Measurements from ENCODE around the gene PTPRB.

- TF ChIP-seq CTCF (IDR thresholded peaks at IDR 0.05; ENCODE audit: extremely low read depth in 1 of 2, insufficient read depth in 1 of 2, low read depth in 1 of 2, low read length in 2 of 2) (no peak), POLR2A (IDR thresholded peaks at IDR 0.05; ENCODE audit: low read depth, low read length) (no peak), JUN (IDR thresholded peaks at IDR 0.05; ENCODE audit: borderline replicate concordance, insufficient read depth, insufficient read length, low read depth) (no peak), MYC (IDR thresholded peaks at IDR 0.05; ENCODE audit: low read depth, low read length) (no peak), EZH2 (IDR thresholded peaks at IDR 0.05; ENCODE audit: borderline replicate concordance, low read depth, low read length, severe bottlenecking) (no peak), FOS (IDR thresholded peaks at IDR 0.05; ENCODE audit: borderline replicate concordance, insufficient read depth, low read length) (no peak), POLR2AphosphoS5 (IDR thresholded peaks at IDR 0.05; ENCODE audit: insufficient read depth, low read depth, low read length) (no peak)
These were observed 46.7 kb upstream of the PTPRB start for GRCh38 chr12:70683976-70684375.
